ENCODE measurements around the gene ZBTB38.

- TF ChIP-seq CTCF (IDR thresholded peaks at IDR 0.05) (no peak), EP300 (IDR thresholded peaks at IDR 0.05) (no peak)
Observed at GRCh38 chr3:141330235-141330634, 38.1 kb upstream of the ZBTB38 start.

Data from ovary (tissue), 3 donors.